Esophagus squamous epithelium (tissue), 4 donors: ENCODE data around the gene SPATA19.

ENCODE experiments used
- CTCF ChIP-seq, 6 experiments: fragments of 450-650 bp in 4 of 6; fragments of 200-600 bp in 2 of 6; sonication (generic) in 2 of 6; IDR thresholded peaks; one replicate each; pipeline ENCODE4 v1.5.1; 2016 to 2019; ENCODE audit warnings: antibody characterized with exemption in 6 of 6, mild to moderate bottlenecking in 4 of 6, moderate library complexity in 4 of 6
- POLR2A ChIP-seq, 4 donors: fragments of 450-650 bp; IDR thresholded peaks; one replicate each; pipeline ENCODE4 v1.6.1; 2017; ENCODE audit warnings: antibody characterized with exemption in 4 of 4, mild to moderate bottlenecking in 4 of 4, moderate library complexity in 3 of 4

- TF ChIP-seq CTCF (IDR thresholded peaks at IDR 0.05) (no peak), POLR2A (IDR thresholded peaks at IDR 0.05) (no peak)
Measured at GRCh38 chr11:133828871-133829270, 16.4 kb downstream of the SPATA19 start.
